SK-N-SH treated with all-trans-retinoic acid at 6 μM for 48 hours (cell line): Measurements from ENCODE around the gene LTK.

Source experiments
- ATAC-seq: fragments of 200-7000 bp; cut with Tn5 transposase; 3 replicates; pipeline ENCODE4 v1.9.1; 2020; ENCODE audit warnings: mild to moderate bottlenecking, moderate library complexity
- ARNTL ChIP-seq: fragments of 450-650 bp; formaldehyde crosslinking; IDR thresholded peaks from 2 replicates; pipeline ENCODE4 v1.5.0; 2020; ENCODE audit warnings: low read depth, mild to moderate bottlenecking, moderate library complexity, borderline replicate concordance
- CREB5 ChIP-seq: fragments of 250-450 bp; sonication (Bioruptor Pico); IDR thresholded peaks from 2 replicates; pipeline ENCODE4 v1.5.1; 2020; ENCODE audit warnings: low read depth, mild to moderate bottlenecking, moderate library complexity
- CSRNP3 ChIP-seq: fragments of 250-450 bp; sonication (Bioruptor Pico); IDR thresholded peaks from 2 replicates; pipeline ENCODE4 v1.5.1; 2021; ENCODE audit warnings: mild to moderate bottlenecking, moderate library complexity
- OSR1 ChIP-seq: fragments of 250-450 bp; sonication (Bioruptor Pico); IDR thresholded peaks from 2 replicates; pipeline ENCODE4 v1.8.0; 2022; ENCODE audit warnings: moderate library complexity, mild to moderate bottlenecking, inconsistent platforms
- PATZ1 ChIP-seq: fragments of 250-450 bp; sonication (Bioruptor Pico); IDR thresholded peaks from 2 replicates; pipeline ENCODE4 v1.8.0; 2020; ENCODE audit warnings: mild to moderate bottlenecking, moderate library complexity, borderline replicate concordance
- POU6F1 ChIP-seq: fragments of 250-450 bp; sonication (Bioruptor Pico); IDR thresholded peaks from 2 replicates; pipeline ENCODE4 v1.8.0; 2021; ENCODE audit warnings: low read depth, mild to moderate bottlenecking, moderate library complexity, borderline replicate concordance
- PPARA ChIP-seq: fragments of 250-450 bp; sonication (Bioruptor Pico); IDR thresholded peaks from 2 replicates; pipeline ENCODE4 v1.5.0; 2020; ENCODE audit warnings: mild to moderate bottlenecking, borderline replicate concordance
- TCF4 ChIP-seq: fragments of 250-450 bp; sonication (Bioruptor Pico); IDR thresholded peaks from 2 replicates; pipeline ENCODE4 v1.8.0; 2021; ENCODE audit warnings: mild to moderate bottlenecking, moderate library complexity, borderline replicate concordance
- TOX ChIP-seq: fragments of 250-450 bp; sonication (Bioruptor Pico); IDR thresholded peaks from 2 replicates; pipeline ENCODE4 v1.8.0; 2021; ENCODE audit warnings: mild to moderate bottlenecking, moderate library complexity, borderline replicate concordance
- TSHZ2 ChIP-seq: fragments of 250-450 bp; sonication (Bioruptor Pico); IDR thresholded peaks from 2 replicates; pipeline ENCODE4 v1.5.0; 2020; ENCODE audit warnings: mild to moderate bottlenecking, moderate library complexity
- ZC3H10 ChIP-seq: fragments of 250-450 bp; sonication (Bioruptor Pico); IDR thresholded peaks from 2 replicates; pipeline ENCODE4 v1.5.1; 2021; ENCODE audit warnings: mild to moderate bottlenecking, moderate library complexity
- ZFP3 ChIP-seq: fragments of 250-450 bp; sonication (Bioruptor Pico); IDR thresholded peaks from 2 replicates; pipeline ENCODE4 v1.5.0; 2020; ENCODE audit warnings: mild to moderate bottlenecking, moderate library complexity
- ZFP30 ChIP-seq: fragments of 450-650 bp; formaldehyde crosslinking; IDR thresholded peaks from 2 replicates; pipeline ENCODE4 v1.5.0; 2022; ENCODE audit warnings: mild to moderate bottlenecking, moderate library complexity
- ZNF8 ChIP-seq: fragments of 450-650 bp; formaldehyde crosslinking; IDR thresholded peaks from 2 replicates; pipeline ENCODE4 v1.5.0; 2020; ENCODE audit warnings: mild to moderate bottlenecking, moderate library complexity

The LTK gene

GRCh38 chr15:41476416-41477048 is 37.1 kb downstream of the LTK start:
- no peak for ATAC-seq

GRCh38 chr15:41474941-41475340 is 38.7 kb downstream of the LTK start:
- ATAC-seq, result no peak

More at GRCh38 chr15:41476416-41477048, 37.1 kb downstream of the LTK start:
- TF ChIP-seq CREB5 (no peak), ARNTL (CRISPR knock-in tag) (no peak)

GRCh38 chr15:41474436-41474835 is 39.2 kb downstream of the LTK start:
- no peak for ATAC-seq

More at GRCh38 chr15:41474941-41475340, 38.7 kb downstream of the LTK start:
- TF ChIP-seq CREB5 (no peak), PPARA (CRISPR knock-in tag) (no peak), POU6F1 (no peak), ARNTL (CRISPR knock-in tag) (no peak), ZFP3 (CRISPR knock-in tag) (no peak), ZC3H10 (CRISPR knock-in tag) (no peak), CSRNP3 (CRISPR knock-in tag) (no peak)

GRCh38 chr15:41473418-41473817 is 40.2 kb downstream of the LTK start:
- no peak for ATAC-seq
- TF ChIP-seq OSR1 (CRISPR knock-in tag) (no peak), ZNF8 (CRISPR knock-in tag) (no peak), TCF4 (CRISPR knock-in tag) (no peak), CSRNP3 (CRISPR knock-in tag) (no peak), ZFP3 (CRISPR knock-in tag) (no peak), ZFP30 (no peak), TOX (CRISPR knock-in tag) (no peak), PATZ1 (CRISPR knock-in tag) (no peak)

More at GRCh38 chr15:41474436-41474835, 39.2 kb downstream of the LTK start:
- TF ChIP-seq CSRNP3 (CRISPR knock-in tag), result no peak
- TF ChIP-seq TSHZ2 (CRISPR knock-in tag), result no peak
- TF ChIP-seq, all 23 proteins: peak for 0
